Measurements from ENCODE around the gene FBXL3. TPM values are rescaled to one million over a fixed set of nuclear protein-coding genes. Genes with fewer than 3 reads are reported as not detected.
A peak's percentile ranks its signal among the peaks of the same experiment; 100 is the strongest.

Gene FBXL3
- total RNA-seq, 1 donor from 2014 or later, result 27.5 TPM

DNA sequence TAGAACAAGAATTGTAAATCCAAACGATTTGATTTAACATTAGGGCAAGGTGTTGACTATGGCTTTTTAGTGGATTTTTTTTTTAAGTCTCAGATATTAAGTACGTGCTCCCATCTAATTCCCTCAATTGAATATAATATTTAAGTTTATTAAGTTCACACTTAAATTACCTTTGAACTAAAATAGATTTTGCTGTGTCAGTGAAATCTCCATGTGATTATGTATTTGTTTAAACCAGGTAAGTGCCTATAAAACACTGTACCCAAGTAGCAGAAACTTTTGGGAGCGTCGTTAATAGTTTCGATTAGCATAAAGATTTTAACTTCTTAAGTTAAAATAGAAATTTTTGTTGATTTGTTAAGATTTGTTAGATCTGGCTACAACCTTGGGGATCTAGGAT lies 33.5 kb downstream of the FBXL3 start:
- no peak overlapping the region for H3K27ac Mint-ChIP-seq (ENCODE audit: unreplicated experiment)
- peak overlapping the region; percentile 96 for H3K4me3 Mint-ChIP-seq (ENCODE audit: unreplicated experiment)
- peaks cover 12% of the 10 kb centered on the region for H3K4me1 Mint-ChIP-seq (ENCODE audit: unreplicated experiment)
- H3K36me3 Mint-ChIP-seq (ENCODE audit: low read depth, unreplicated experiment), result no peaks in the 10 kb centered on the region
- H3K27me3 Mint-ChIP-seq (ENCODE audit: unreplicated experiment), result no peaks in the 10 kb centered on the region
- TF ChIP-seq CTCF (IDR thresholded peaks at IDR 0.05; ENCODE audit: unreplicated experiment), result no peak
- H3K9me3 Mint-ChIP-seq (ENCODE audit: unreplicated experiment), result no peaks in the 10 kb centered on the region
- DNase-seq (ENCODE audit: low spot score), result no peak

- H3K4me3 Mint-ChIP-seq (ENCODE audit: unreplicated experiment), result peak overlapping the region; percentile 96
- H3K4me1 Mint-ChIP-seq (ENCODE audit: unreplicated experiment), result peaks cover 12% of the 10 kb centered on the region
- H3K27me3 Mint-ChIP-seq (ENCODE audit: unreplicated experiment), result no peaks in the 10 kb centered on the region
- H3K27ac Mint-ChIP-seq (ENCODE audit: unreplicated experiment), result no peak overlapping the region
- H3K36me3 Mint-ChIP-seq (ENCODE audit: low read depth, unreplicated experiment), result no peaks in the 10 kb centered on the region
- DNase-seq (ENCODE audit: low spot score), result no peak
- no peaks in the 10 kb centered on the region for H3K9me3 Mint-ChIP-seq (ENCODE audit: unreplicated experiment)
- TF ChIP-seq CTCF (IDR thresholded peaks at IDR 0.05; ENCODE audit: unreplicated experiment), result no peak
Observed at GRCh38 chr13:76993021-76993420, 33.9 kb downstream of the FBXL3 start.

DNA sequence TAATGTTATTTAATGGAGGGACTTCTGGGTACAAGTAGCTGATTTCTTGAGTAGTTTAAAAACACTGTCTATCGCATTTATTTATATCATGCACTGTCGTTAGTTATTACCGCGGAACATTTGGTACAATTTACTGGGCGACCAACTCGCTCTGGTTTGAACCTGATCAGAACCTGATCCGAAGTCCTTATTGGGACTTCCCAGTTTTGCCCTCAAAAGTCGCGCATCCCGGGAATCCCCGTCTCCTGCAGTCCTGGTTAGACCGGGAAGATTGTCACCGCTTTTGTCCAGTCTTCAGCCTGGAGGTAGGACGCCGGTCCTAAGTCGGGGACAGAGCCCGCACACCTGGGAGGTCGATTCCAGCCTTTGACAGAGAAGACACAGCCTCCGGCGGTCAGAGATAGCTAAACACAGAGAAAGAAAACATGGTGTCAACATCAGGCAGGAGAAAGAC lies 34.4 kb downstream of the FBXL3 start:
- Mint-ChIP-seq H3K4me1 (ENCODE audit: unreplicated experiment) (peaks cover 12% of the 10 kb centered on the region), H3K4me3 (ENCODE audit: unreplicated experiment) (peak overlapping the region; percentile 96)

DNA sequence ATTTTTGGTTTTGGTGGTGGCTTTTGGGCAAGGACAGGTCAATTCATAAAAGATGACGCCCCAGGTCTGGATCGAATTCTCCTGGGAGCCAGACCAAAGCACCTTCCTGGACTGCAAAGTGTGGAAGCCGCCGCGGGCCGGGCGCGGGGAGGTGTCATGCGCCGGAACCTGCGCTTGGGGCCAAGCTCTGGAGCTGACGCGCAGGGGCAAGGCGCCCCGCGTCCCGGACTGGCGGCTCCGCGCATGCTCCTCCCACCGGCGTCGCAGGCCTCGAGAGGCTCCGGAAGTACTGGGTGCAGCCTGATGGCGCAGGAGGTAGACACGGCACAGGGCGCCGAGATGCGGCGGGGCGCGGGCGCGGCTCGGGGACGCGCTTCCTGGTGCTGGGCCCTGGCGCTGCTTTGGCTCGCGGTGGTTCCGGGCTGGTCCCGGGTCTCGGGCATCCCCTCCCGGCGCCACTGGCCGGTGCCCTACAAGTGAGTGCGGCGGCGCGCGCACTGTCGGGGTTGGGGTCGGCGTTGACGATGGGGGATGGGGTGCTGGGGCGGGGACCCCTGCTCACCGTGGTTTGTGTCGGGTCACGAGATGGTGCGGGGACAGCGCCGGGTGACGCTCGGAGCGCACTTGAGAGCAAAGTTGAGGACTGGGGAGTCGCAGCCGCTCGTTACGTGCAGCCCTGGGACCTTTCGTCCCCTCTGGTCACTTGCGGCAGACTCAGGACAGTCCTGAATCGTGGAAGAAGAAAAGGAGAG lies 35.0 kb downstream of the FBXL3 start, which contains the start of gene CLN5:
CLN5 (plus strand) TSS at position 286 of the 752 bp plus-strand sequence; CDS start at position 304, 18 bp downstream.
- Mint-ChIP-seq H3K9me3 (ENCODE audit: unreplicated experiment) (no peaks in the 10 kb centered on the region), H3K27me3 (ENCODE audit: unreplicated experiment) (no peaks in the 10 kb centered on the region), H3K27ac (ENCODE audit: unreplicated experiment) (peak within 1 kb of the TSS; percentile 78), H3K36me3 (ENCODE audit: low read depth, unreplicated experiment) (no peaks in the 10 kb centered on the region), H3K4me3 (ENCODE audit: unreplicated experiment) (peak within 1 kb of the TSS; percentile 96), H3K4me1 (ENCODE audit: unreplicated experiment) (peaks cover 12% of the 10 kb centered on the region)
- TF ChIP-seq CTCF (IDR thresholded peaks at IDR 0.05; ENCODE audit: unreplicated experiment), result no peak
- DNase-seq (ENCODE audit: low spot score), result peak; percentile 77

More for the DNA sequence above, 34.4 kb downstream of the FBXL3 start:
- DNase-seq (ENCODE audit: low spot score), result no peak
- Mint-ChIP-seq H3K9me3 (ENCODE audit: unreplicated experiment) (no peaks in the 10 kb centered on the region), H3K27ac (ENCODE audit: unreplicated experiment) (peak overlapping the region; percentile 78), H3K27me3 (ENCODE audit: unreplicated experiment) (no peaks in the 10 kb centered on the region), H3K36me3 (ENCODE audit: low read depth, unreplicated experiment) (no peaks in the 10 kb centered on the region)
- no peak for TF ChIP-seq CTCF (IDR thresholded peaks at IDR 0.05; ENCODE audit: unreplicated experiment)

DNA sequence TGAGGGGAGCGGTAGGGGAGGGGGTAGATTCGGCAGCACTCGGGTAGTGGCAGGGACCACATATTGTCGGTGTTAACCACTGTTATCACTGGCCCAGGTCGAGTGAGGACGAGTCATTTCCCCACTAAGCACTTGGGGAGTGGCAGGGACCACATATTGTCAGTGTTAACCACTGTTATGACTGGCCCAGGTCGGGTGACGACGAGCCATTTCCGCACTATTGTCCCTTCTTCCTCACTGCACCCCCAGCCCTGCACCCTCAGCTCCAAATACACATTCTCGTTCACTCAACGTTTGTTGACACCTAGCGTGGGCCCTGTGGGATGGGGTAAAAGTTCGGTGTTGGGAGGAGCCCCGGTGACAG lies 35.5 kb downstream of the FBXL3 start:
- H3K36me3 Mint-ChIP-seq (ENCODE audit: low read depth, unreplicated experiment), result no peaks in the 10 kb centered on the region
- no peak for TF ChIP-seq CTCF (IDR thresholded peaks at IDR 0.05; ENCODE audit: unreplicated experiment)
- H3K27me3 Mint-ChIP-seq (ENCODE audit: unreplicated experiment), result no peaks in the 10 kb centered on the region
- H3K4me3 Mint-ChIP-seq (ENCODE audit: unreplicated experiment), result peak overlapping the region; percentile 86
- peaks cover 12% of the 10 kb centered on the region for H3K4me1 Mint-ChIP-seq (ENCODE audit: unreplicated experiment)
- H3K27ac Mint-ChIP-seq (ENCODE audit: unreplicated experiment), result peak overlapping the region; percentile 52
- no peak for DNase-seq (ENCODE audit: low spot score)
- H3K9me3 Mint-ChIP-seq (ENCODE audit: unreplicated experiment), result no peaks in the 10 kb centered on the region
